Astrocyte of the cerebellum (primary cell): ENCODE results near the gene SLC18A3.

Source experiments
- DNase-seq: peaks from one replicate; pipeline ENCODE4 v3.0.0-alpha.2; 2011; ENCODE audit warnings: low read depth
- H3K4me3 ChIP-seq: 2 replicates; pipeline ENCODE4 v1.5.1; 2011; ENCODE audit warnings: mild to moderate bottlenecking, low read depth, low read length, moderate library complexity
- in situ Hi-C: cut with HindIII; loops from 2 replicates; pipeline ENCODE4 v1.10.0; 2017; ENCODE audit warnings: low sequenced_read_pairs
- TF ChIP-seq, protein P1 (sequence below): IDR thresholded peaks from 2 replicates; pipeline ENCODE4 v1.5.1; 2012; ENCODE audit warnings: low read length, low read depth, moderate library complexity, mild to moderate bottlenecking; ENCODE audit errors: missing control alignments

Gene SLC18A3

DNA sequence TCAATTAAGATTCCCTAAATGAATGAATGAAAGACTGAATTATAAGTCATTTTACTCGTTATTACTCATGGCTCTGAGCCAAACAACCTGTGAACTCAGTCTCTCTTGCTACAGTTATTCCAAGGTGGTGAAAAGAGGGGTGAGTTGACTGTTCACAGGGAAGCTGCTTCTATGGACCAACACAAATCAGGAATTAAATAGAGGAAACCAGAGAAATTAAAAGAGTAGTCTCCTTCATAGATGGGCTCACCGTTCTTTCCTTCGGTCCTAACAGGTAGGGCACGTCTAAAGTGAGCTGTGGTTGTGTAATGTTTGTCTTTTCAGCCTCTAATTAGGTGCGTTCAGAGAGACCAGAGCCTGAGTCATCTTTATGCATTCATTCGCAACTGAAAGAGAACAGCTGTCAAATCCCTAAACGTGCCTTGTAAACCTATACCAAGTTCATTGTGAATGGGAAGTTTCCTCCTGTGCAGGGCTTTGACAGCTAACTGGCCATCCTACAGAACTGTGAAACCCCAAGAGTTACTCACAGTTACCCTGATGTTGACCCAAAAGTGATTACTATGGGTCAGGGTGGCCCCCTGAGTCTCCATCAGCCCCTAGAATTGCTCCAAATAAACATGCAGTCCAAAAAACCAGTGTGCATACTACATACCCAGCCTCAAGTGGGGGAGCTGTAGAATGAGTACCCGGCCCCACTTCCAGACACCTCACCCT is 51.2 kb downstream of the SLC18A3 start:
- no peak for DNase-seq
- in situ Hi-C loops = no loop called here
- TF ChIP-seq, protein P1, sequence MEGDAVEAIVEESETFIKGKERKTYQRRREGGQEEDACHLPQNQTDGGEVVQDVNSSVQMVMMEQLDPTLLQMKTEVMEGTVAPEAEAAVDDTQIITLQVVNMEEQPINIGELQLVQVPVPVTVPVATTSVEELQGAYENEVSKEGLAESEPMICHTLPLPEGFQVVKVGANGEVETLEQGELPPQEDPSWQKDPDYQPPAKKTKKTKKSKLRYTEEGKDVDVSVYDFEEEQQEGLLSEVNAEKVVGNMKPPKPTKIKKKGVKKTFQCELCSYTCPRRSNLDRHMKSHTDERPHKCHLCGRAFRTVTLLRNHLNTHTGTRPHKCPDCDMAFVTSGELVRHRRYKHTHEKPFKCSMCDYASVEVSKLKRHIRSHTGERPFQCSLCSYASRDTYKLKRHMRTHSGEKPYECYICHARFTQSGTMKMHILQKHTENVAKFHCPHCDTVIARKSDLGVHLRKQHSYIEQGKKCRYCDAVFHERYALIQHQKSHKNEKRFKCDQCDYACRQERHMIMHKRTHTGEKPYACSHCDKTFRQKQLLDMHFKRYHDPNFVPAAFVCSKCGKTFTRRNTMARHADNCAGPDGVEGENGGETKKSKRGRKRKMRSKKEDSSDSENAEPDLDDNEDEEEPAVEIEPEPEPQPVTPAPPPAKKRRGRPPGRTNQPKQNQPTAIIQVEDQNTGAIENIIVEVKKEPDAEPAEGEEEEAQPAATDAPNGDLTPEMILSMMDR = no peak
- no peak overlapping the region for H3K4me3 ChIP-seq
